Spinal cord (tissue), 10 donors: ENCODE results near the gene HECW1. TPM values are rescaled to one million over a fixed set of nuclear protein-coding genes. Genes with fewer than 3 reads are reported as not detected.

Experiments
- DNase-seq, 6 donors: peaks; one replicate each; pipeline versions ENCODE4 v3.0.0 to v3.0.0-alpha.2; 2013 to 2015; ENCODE audit warnings: low spot score in 6 of 6, low read depth in 4 of 6
- H3K27ac ChIP-seq: one replicate; pipeline ENCODE4 v1.5.1; 2013; ENCODE audit warnings: low read depth, low read length, control low read depth
- H3K27me3 ChIP-seq: one replicate; pipeline ENCODE4 v1.6.1; 2013; ENCODE audit warnings: low read length; ENCODE audit not compliant: control insufficient read depth, insufficient read depth
- H3K36me3 ChIP-seq: one replicate; pipeline ENCODE4 v1.6.1; 2013; ENCODE audit warnings: low read length; ENCODE audit not compliant: control insufficient read depth, insufficient read depth
- H3K4me1 ChIP-seq: one replicate; pipeline ENCODE4 v1.6.1; 2013; ENCODE audit warnings: low read length; ENCODE audit not compliant: control insufficient read depth, insufficient read depth
- H3K4me3 ChIP-seq: one replicate; pipeline ENCODE4 v1.5.1; 2013; ENCODE audit warnings: low read depth, low read length, control low read depth
- H3K9me3 ChIP-seq: one replicate; pipeline ENCODE4 v1.6.1; 2013; ENCODE audit warnings: low read length; ENCODE audit not compliant: control insufficient read depth, insufficient read depth
- WGBS: methylation state at CpG from one replicate; pipeline ENCODE4 v1.1.5; 2013; ENCODE audit warnings: missing lambda C conversion rate; ENCODE audit not compliant: insufficient coverage; 5-methylcytosine and 5-hydroxymethylcytosine counted together
- polyA plus RNA-seq, 2 donors: library from polyadenylated mRNA; unstranded; fragments of 120-200 nt; gene quantifications; one replicate each; pipeline ENCODE4 v1.2.1, GENCODE V29; 2013; ENCODE audit not compliant: insufficient read length in 2 of 2
- total RNA-seq, 2 donors: library from RNA; depleted of rRNA in 1 of 2; stranded (reverse); fragments of 120-200 nt in 1 of 2; fragments of >200 nt in 1 of 2; gene quantifications; one replicate each; pipeline versions ENCODE4 v1.2.3 to v1.2.4, GENCODE V29; 2013 to 2014
- donor health status: healthy.

HECW1 gene
- total and polyA plus RNA-seq, 4 donors = 10.7 to 23.5 (median 18.4) TPM

GRCh38 chr7:43458330-43459018, 346.0 kb downstream of the HECW1 start:
- H3K4me1 ChIP-seq = no peaks in the 10 kb centered on the region
- WGBS = 100% methylated on average over 1 of the region's 4 CpGs
- peaks cover 17% of the 10 kb centered on the region for H3K36me3 ChIP-seq
- H3K9me3 ChIP-seq = no peaks in the 10 kb centered on the region
- H3K27me3 ChIP-seq = no peaks in the 10 kb centered on the region
- no peak for DNase-seq
- H3K27ac ChIP-seq = no peak overlapping the region
- H3K4me3 ChIP-seq = no peak overlapping the region

DNA sequence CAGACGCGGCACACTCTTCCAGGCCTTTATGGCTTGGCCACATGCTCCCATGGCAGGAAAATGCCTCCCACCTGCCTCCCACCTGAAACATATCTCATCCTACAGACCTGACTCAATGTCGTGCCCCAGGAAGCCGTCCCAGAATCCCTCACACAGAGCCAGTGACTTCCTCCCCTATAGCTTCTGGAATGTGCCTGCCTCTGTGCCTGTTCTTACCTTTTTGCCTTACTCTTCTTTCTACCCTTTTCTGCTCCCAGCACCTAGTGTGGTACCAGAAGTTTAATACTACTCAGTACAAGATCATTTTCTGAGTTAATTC, 346.5 kb downstream of the HECW1 start:
- no peaks in the 10 kb centered on the region for H3K4me1 ChIP-seq
- DNase-seq = no peak
- H3K27me3 ChIP-seq = no peaks in the 10 kb centered on the region
- no peak overlapping the region for H3K4me3 ChIP-seq
- WGBS = 78% methylated on average over 4 of the region's 4 CpGs
- H3K9me3 ChIP-seq = no peaks in the 10 kb centered on the region
- H3K27ac ChIP-seq = no peak overlapping the region
- peaks cover 21% of the 10 kb centered on the region for H3K36me3 ChIP-seq

DNA sequence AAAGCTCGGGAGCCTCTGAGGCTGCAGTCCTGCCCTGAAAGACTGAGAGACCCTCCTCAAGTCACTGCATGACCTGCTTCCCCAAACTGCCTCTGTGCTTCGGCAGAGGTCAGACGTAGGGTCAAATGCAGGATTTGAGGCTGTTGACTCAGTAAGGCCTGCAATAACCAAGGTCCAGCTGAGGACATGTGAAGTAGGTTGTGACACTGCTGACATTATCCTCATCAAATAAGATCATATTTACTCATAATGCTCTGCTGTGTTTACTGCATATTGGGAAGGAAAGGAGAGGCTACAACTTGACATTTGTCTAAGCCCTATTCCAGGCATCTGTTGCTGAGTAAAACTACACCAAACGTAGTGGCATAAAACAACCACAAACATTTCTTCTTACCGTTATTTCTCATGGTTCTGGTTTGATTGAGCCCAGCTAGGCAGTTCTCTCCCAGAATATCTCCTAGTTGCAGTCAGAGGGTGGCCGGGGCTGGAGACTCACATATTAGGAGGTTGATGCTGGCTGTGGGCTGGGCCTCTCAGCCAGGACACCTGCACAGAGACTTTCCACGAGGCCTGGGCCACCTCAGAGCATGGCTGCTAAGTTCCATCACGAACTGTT, 348.4 kb downstream of the HECW1 start:
- Histone ChIP-seq H3K27ac (no peak overlapping the region), H3K9me3 (no peaks in the 10 kb centered on the region), H3K4me3 (no peak overlapping the region), H3K27me3 (no peaks in the 10 kb centered on the region), H3K36me3 (peaks cover 21% of the 10 kb centered on the region), H3K4me1 (no peaks in the 10 kb centered on the region)
- WGBS = 82% methylated on average over 6 of the region's 8 CpGs
- no peak for DNase-seq

- Histone ChIP-seq H3K4me1 (no peaks in the 10 kb centered on the region), H3K27me3 (no peaks in the 10 kb centered on the region), H3K4me3 (no peak overlapping the region), H3K27ac (no peak overlapping the region), H3K36me3 (peaks cover 17% of the 10 kb centered on the region), H3K9me3 (no peaks in the 10 kb centered on the region)
- WGBS = 96% methylated on average over 2 of the region's 5 CpGs
- DNase-seq = no peak
These were observed 349.0 kb downstream of the HECW1 start for GRCh38 chr7:43461349-43462024.

DNA sequence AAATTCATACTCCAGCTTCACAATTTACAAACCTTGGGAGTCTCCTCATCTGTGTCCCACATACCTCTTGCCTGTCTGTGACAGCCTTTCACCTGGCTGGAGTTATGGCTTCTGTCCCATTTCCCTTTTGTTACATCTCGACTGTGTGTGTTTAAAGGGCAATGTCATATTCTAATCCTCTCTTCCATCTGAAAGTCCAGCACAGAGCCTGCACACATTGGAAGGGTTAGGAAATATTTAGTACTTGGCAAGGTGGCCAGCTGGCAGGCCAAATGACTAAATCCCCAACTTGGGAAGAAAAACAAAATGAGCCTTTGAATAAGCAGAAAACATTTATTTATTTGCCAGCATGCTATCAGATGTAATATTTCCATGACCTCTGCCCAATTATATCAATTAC, 350.4 kb downstream of the HECW1 start:
- H3K4me3 ChIP-seq = no peak overlapping the region
- no peaks in the 10 kb centered on the region for H3K27me3 ChIP-seq
- no peak overlapping the region for H3K27ac ChIP-seq
- WGBS = no CpG with 5 or more reads among the region's 1 CpG
- no peak for DNase-seq
- no peaks in the 10 kb centered on the region for H3K9me3 ChIP-seq
- no peaks in the 10 kb centered on the region for H3K4me1 ChIP-seq
- peaks cover 22% of the 10 kb centered on the region for H3K36me3 ChIP-seq

- DNase-seq = no peak
- Histone ChIP-seq H3K4me3 (no peak overlapping the region), H3K9me3 (no peaks in the 10 kb centered on the region), H3K27ac (no peak overlapping the region), H3K36me3 (peaks cover 28% of the 10 kb centered on the region), H3K4me1 (no peaks in the 10 kb centered on the region), H3K27me3 (no peaks in the 10 kb centered on the region)
- 72% methylated on average over 4 of the region's 8 CpGs for WGBS
These were observed 351.0 kb downstream of the HECW1 start for GRCh38 chr7:43463401-43463980.

DNA sequence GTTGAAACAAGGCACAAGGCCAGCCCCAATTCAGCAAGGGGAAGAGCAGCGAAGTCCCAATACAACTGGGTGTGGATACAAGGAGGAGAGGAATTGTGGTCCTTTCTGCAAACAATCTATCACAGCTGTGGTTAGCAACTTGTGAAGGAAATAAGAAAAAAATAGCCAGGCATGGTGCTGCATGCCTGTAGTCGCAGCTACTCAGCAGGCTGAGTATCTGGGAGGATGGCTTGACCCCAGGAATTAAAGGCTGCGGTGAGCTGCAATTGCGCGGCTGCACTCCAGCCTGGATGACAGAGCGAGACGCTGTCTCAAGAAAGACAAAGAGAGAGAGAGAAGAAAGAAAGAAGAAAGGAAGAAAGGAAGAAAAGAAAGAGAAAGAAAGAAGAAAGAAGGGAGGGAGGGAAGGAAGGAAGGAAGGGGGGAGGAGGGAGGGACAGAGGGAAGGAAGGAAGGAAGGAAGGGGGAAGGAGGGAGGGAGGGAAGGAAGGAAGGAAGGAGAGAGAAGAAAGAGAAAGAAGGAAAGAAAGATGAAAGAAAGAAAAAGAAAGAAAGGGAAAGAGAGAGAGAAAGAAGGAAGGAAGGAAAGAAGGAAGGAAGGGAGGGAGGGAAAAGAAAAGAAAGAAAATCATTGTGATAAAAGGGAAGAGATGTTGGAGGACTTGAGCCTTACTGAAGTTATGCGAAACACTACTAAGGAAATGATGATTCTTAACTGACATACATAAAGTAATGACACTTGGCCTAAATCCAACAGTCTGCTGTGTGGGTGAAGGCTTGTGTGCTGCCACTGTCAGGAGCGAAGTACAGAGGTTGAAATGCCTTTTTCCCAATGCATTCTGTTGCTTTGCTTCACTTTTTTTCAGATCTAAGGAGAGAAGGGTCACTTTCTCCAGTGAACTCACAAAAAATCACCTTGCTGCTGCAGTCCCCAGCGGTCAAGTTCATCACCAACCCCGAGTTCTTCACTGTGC, 353.4 kb downstream of the HECW1 start:
- Histone ChIP-seq H3K27me3 (no peaks in the 10 kb centered on the region), H3K36me3 (peaks cover 31% of the 10 kb centered on the region), H3K4me1 (no peaks in the 10 kb centered on the region), H3K4me3 (no peak overlapping the region), H3K9me3 (no peaks in the 10 kb centered on the region), H3K27ac (no peak overlapping the region)
- 74% methylated on average over 10 of the region's 11 CpGs for WGBS
- DNase-seq = peak in 1 of 6 donors; percentile 23

DNA sequence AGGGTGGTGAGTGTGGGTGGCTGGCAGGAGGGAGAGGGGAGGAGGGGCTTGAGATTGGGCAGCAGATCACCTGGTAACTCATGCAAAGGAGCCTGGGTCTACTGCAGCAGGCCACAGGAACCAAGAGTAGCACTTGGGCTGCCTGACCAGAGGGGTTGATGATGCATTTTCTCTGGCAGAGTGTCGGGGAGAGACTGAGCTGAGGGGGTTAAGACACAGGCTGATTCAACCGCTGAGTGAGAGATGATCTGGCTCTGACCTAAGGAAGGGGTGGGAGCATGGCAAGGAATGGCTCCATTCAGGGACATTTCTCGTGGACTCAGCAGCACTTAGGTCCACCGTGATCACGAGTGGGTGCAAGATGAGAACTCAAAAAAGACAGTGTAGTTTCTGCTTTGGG, 355.0 kb downstream of the HECW1 start:
- Histone ChIP-seq H3K27ac (no peak overlapping the region), H3K36me3 (peaks cover 24% of the 10 kb centered on the region), H3K27me3 (no peaks in the 10 kb centered on the region), H3K4me1 (no peaks in the 10 kb centered on the region), H3K9me3 (no peaks in the 10 kb centered on the region), H3K4me3 (no peak overlapping the region)
- no peak for DNase-seq
- 82% methylated on average over 5 of the region's 5 CpGs for WGBS

GRCh38 chr7:43467846-43468245, 355.4 kb downstream of the HECW1 start:
- peaks cover 22% of the 10 kb centered on the region for H3K36me3 ChIP-seq
- H3K27ac ChIP-seq = no peak overlapping the region
- DNase-seq = no peak
- H3K27me3 ChIP-seq = no peaks in the 10 kb centered on the region
- H3K4me1 ChIP-seq = no peaks in the 10 kb centered on the region
- H3K4me3 ChIP-seq = no peak overlapping the region
- WGBS = 96% methylated on average over 6 of the region's 6 CpGs
- H3K9me3 ChIP-seq = no peaks in the 10 kb centered on the region
